GM21529 (cell line): ENCODE measurements around the gene JAKMIP2.
"Not testable (repeated sequence)": the region's sequence is repeated elsewhere in the genome, so short reads cannot be mapped to it uniquely, and the experiment has no call there.

Experiments used
- ATAC-seq: cut with Tn5 transposase; IDR thresholded peaks from one replicate; pipeline ENCODE4 v1.9.1; 2021; ENCODE audit not compliant: unreplicated experiment

JAKMIP2 gene

DNA sequence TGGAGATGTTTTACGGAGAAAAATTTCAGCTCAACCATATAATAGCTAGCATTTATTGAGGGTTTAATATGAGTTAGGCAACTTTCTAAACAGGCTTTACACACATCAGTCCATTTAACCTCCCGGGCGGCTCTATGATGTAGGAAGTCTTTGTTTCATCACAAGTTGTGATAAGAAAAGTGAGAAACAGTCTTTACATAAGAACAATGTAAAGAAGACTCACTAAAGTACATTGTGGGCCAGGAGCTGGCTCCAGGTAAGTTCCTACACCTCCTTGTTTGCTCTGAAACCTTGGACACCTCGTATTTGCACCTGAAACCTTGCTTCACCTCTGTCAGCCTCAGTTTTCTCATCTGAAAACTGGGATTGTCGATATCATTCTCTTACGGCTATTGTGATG, 116.1 kb downstream of the JAKMIP2 start:
- no peak for ATAC-seq

DNA sequence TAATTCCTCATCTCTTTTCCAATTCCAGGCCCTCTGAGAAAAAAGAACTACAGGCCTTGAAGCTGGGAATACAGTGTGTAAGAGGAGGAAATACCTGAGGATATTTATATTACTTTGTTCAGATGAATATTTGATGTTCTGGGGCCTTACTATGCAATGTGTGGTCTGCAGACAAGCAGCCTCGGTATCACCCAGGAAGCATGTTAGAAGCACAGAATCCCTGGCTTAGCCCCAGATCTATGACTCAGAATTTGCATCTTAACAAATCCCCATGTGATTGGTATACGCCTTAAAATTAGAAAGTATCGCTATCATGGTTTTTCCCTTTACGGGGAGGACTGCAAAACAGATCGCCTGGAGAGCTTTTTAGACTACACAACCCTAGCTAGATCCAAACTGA, 121.0 kb downstream of the JAKMIP2 start:
- ATAC-seq = no peak

DNA sequence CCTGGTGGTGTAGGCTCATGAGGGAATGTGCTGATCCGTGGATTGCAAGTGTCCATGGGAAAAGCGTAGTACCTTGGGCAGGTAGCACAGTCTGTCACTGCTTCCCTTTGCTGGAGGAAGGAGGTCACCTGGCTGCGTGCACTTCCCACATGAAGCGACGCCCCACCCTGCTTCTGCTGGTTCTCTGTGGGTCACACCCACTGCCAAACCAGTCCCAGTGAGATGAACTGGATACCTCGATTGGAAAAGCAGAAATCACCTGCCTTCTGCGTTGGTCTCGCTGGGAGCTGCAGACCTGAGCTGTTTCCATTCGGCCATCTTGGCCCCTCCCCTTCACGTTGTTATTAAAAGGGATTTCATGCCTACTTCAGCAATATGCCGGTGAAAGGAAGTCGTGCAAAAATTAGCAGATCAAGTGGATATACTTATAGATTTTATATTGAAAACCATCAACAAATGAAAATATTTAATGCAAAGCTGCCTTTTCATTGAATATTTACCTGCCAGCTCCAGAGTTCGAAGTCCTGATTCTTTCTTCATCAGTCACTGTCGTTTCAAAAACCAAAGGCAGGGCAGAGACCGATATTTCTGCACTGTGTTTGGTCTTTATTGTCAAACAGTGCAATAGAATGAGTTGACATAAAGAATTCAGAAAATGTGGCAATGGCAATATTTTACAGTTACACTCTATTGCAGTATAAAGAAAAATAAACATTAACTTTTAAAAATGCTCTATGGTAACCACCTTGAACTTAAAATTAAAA, 123.2 kb downstream of the JAKMIP2 start:
- no peak for ATAC-seq

DNA sequence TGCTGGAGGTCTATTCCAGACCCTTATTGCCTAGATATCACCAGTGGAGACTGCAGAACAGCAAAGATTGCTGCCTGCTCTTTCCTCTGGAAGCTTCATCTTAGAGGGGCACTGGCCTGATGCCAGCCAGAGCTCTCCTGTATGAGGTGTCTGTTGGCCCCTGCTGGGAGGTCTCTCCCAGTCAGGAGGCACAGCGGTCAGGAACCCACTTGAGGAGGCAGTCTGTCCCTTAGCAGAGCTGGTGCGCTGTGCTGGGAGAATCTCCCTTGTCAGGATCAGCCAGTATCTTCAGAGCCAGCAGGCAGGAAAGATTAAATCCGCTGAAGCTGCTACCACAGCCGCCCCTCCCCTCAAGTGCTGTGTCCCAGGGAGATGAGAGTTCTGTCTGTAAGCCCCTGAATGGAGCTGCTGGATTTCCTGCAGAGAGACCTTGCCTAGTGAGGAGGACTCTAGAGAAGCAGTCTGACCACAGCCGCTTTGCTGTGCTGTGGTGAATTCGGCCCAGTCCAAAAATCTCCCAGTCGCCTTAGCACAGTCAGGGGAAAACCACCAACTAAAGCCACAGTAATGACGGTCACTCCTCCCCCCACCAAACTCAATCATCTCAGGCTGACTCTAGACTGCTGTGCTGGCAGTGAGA, 124.1 kb downstream of the JAKMIP2 start:
- ATAC-seq = no peak

DNA sequence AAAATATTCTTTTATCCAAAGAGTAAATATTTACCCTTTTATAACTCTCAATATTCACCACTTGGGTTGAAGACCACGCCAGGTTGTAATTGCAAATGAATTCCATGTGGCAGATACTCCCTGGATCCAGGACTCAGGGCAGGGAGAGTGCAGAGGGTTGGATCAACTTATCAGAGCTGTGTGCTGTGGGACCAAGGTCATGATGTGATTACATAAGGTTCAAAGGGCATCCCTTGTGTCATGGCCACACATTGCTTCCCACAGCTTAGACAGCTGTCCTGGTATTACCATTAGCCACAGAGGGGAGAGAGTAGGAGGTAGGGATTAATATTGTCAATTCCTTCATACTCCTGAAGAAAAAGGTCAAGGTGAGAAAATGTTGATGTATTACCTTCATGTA, 133.9 kb downstream of the JAKMIP2 start:
- ATAC-seq = no peak

DNA sequence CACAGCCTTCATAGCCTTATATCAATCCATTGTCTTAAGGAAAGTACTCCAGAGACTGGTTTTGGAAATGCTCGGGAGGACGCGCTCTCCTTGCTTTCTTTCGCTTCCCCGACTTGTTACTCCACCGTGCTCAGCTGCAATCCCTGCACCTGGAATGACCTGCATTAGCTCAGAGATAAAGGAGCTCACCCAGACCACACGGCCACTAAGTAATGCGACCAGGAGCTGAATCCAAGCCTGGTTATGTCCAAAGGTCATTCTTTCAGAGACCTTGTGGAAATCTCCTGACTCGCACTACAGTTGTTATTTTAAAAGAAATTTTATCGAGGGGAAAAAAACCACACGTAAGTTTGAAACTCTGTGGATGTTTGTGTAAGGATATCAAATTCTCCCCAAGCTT, 137.3 kb downstream of the JAKMIP2 start:
- ATAC-seq = no peak

DNA sequence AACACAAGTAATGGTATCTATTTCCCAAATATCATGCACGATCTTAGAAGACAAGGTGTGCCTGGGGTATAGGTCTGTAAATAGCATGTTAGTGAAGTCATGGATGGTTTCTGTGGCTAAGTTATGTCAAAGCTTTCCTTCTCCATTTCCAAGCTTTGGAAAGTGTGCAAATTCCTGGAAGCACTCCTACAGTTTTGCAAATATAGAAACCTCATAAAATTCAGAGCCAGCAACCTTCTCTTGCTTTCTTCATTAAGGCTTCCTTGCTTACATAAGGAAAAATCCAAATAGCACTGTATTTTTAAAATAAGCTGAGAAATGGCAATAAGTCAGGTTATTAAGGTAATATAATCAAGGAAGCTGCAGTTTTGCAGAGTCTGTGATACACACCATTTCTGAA, 138.1 kb downstream of the JAKMIP2 start:
- no peak for ATAC-seq

DNA sequence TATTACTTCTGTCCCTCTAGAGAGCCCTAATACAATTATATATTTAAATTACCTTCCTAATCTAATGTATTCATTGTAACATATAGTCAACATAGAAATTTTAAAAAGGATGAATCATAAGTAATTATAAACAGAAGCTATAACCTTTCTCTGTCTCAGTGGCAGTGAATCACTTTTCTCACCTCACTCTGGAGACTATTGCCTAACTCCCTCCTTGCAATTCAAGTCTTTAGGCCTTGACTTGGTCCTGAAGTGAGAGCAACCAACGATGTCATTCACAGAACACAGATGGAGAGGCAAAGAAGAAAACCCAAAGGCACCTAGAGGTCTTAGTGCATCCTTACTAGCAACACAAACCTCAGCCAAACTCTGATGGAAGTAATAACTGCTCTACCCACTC, 139.4 kb downstream of the JAKMIP2 start:
- no peak for ATAC-seq

DNA sequence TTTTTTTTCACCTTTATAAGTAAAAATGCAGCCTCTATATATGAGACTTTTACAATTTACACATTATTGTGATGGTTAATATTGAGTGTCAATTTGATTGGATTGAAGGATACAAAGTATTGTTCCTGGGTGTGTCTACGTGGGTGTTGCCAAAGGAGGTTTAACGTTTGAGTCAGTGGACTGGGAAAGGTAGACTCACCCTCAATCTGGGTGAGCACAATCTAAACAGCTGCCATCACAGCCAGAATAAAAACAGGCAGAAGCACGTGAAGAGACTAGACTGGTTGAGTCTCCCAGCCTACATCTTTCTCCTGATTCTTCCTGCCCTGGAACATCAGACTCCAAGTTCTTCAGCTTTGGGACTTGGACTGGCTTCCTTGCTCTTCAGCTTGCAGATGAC, 139.9 kb downstream of the JAKMIP2 start:
- no peak for ATAC-seq

DNA sequence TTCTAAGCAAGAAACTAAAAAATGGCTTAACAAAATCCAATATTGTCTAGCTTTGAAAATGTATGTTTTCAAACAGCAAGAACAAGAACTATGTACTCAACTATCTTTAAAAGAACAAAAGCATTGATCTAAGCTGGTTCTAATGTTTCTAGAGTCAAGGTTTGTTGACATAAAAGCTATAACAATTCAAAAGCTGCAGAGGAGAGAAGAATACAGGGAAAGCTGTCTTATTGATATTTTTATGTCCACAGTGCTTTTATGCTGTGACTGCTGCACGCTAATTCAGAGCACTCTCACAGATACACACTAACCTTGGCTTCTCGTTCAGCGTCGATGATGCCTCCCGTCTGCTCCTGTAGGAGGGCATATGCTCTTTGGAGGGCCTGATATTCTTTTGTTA, 143.2 kb downstream of the JAKMIP2 start:
- no peak for ATAC-seq

DNA sequence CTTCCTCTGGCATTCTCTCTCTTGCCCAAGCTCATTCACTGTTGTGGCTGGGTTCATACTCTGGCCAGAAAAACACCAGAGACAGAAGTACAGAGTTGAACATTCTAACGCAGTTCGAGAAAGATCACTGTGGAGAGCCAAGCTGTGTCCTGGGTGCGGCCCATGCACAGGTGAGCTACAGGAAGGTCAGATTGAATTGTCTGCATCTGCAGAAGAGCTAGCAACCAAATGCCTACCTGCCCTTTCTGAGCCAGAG, 145.9 kb downstream of the JAKMIP2 start:
- no peak for ATAC-seq

DNA sequence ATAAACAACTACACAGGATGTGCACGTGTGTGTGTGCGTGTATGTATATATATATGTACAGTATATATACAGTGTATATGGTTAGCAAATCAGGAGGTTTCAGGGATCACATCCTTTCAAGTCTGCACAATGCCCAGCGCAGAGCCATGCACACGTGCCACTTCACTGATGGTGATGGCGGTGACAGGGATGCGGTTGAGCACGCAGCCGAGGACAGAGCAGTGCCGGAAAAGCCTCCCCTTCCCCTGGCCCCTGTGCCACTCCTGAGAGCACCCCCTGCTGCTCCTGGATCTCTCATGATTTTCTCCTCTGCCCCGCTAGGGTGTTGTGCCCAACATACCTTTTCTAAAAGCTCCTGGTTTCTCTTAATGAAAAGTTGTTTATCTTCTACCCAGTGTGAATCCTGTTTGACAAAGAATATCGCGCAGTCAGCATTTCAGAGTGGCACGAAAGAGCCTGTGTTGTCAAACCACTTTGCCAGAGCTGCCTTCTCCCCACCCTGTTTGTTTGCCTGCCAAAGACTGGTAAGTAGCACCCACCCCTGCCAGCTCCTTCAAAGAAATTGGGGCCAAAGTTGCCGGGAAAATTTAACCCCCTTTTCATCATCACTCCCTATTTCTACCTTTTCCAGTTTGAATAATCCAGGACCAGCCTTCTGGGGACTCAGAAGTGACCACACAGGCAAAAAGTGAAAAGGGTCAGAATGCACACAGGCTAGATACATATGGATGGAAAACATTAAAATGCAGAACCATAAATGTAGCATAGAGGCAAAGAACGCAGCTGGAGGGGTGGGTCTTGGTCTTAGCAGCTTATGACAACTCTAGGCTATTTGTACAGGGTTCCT, 146.4 kb downstream of the JAKMIP2 start:
- ATAC-seq = no peak

DNA sequence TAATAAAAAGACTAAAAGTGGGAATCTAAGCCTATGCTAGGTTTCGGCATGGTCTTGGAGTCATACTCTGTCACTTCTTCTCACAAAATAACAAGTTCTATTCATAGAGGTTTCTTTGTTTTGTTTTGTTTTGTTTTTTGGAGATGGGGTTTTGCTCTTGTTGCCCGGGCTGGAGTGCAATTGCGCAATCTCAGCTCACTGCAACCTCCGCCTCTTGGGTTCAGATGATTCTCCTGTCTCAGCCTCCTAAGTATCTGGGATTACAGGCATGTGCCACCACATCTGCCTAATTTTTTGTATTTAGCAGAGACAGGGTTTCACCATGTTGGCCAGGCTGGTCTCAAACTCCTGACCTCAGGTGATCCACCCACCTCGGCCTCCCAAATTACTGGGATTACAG, 147.1 kb downstream of the JAKMIP2 start:
- not testable (repeated sequence) for ATAC-seq

DNA sequence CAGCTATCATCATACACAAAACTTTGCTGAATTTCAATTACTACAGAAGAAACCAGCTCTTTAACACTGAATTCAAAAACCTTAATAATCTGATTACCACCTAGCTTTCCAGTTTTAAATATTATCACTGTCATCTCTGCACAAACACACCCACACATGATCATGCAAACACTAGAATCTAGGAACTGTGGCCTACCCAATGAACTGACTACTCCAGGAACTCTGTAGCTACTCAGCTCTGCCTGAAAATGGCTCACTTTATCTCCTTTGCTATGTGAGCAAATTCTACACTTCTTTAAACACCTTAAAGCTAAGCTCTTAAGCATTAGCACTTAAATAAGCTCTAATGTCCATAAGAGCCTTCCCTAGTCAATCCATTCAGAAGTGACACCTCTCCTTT, 149.4 kb downstream of the JAKMIP2 start:
- no peak for ATAC-seq

DNA sequence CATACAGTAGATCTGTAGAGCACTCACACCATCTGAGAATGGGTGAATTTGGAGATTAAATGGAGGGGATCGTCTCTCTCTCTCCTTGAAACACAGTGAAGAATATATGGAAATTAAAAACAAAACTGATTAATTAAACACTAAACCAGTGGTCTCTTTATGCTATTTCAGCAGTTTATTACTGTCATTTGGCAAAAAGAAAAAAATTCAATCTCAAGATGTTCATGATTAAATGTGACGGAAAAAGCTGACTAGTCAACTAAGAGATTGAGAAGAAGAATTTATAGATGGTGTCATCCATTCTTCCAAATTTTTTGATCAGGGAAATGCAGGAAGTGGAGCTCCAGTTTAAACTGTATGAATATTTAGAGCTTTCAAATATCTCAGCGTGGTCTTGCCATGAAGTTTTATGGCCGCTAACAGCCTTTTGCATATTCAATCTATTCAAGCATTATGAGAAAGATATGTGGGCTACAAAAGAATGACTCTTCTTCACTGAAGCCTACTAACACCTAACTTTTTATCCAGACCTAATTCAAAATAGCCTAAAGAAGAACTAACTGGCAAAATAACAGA, 151.0 kb downstream of the JAKMIP2 start:
- no peak for ATAC-seq

DNA sequence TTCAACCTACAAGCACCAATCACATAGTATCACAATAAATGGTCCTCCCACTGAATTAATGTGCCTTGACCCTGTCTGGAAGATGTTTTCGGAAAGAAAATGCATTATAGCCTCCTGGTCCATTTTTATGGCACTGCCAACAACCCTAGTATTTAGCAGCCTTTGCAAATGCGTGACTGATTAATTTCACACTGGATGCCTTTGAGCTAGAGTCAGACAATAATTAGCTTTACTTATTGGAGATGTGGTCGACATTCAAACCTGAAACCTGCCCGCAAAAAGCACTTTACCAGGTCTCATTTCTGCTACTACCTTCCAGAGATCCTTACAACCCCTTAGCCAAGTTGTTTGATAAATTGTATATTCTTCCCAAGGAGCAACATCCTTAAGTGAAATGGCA, 153.3 kb downstream of the JAKMIP2 start:
- ATAC-seq = no peak

DNA sequence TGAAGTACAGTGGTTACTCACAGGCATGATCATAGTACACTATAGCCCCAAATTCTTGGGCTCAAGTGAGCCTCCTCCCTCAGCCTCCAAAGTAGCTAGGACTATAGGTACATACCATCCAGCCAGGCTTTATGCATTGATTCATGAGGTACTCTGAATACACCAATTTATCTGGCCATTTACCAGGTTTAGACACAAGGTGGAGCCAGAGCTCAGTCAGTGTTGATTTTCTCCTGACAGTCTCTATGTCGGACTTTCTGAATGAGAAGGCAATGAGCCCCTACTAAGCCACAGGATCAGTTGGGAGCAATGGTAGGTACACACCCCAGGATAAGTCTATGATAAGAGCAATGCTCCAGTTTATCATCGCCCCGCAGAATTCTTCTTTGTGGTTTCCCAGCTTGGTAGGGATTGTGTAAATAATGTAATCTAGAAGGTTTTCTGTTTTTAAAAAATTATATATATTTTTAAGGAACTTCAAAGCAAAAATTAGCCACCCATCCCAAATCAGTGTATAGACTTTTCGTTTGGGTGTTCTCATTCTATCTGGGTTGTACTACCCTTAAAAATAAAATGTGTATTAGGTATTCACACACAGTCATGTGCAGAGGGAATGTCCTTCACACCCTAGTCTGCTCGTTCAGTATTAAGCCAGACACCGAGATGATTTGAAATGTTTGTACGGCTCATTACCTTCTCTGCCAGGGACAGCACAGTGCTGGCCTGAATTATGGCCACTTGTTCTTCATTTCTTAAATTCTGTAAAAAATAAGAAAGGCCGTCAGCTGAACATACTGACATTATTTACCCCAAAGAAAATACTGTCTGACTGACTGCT, 154.3 kb downstream of the JAKMIP2 start:
- peak; percentile 88 for ATAC-seq

DNA sequence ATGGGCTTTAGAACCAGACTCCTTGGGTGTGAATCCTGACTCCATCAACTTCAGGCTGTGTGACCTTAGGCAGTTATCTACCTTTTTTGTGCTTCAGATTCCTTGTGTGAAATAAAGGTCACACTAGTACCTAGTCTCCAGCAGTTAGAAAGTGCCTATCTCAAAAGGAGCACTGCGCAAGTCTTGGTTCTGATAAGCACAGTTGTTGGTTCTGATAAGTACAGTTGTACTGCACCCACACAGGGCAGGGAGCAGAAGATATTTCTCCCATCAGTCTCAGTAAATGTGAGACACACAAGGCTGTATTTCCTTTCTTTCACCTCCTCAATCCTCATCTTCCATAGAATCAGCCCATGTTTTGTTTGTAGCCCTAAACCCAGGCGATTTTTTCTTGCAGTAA, 156.1 kb downstream of the JAKMIP2 start:
- ATAC-seq = no peak

DNA sequence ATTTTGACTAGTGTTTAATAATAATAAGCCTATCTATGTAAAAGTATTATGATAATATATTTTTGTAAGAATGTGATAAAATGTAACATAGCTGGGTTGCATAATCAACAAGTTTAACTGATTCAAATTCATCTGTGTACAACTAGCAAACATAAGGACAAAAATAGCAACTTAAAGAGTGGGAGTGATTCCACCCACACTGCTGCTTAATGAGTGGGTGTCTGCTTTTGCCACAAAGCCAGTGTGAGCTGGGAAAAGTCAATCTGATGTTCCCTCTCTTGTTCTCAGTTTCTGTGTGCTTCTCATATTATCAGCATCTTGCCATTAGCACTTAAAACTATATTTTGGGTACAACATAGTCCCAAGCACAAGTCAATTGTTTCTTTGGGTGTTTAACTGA, 161.5 kb downstream of the JAKMIP2 start:
- ATAC-seq = no peak

DNA sequence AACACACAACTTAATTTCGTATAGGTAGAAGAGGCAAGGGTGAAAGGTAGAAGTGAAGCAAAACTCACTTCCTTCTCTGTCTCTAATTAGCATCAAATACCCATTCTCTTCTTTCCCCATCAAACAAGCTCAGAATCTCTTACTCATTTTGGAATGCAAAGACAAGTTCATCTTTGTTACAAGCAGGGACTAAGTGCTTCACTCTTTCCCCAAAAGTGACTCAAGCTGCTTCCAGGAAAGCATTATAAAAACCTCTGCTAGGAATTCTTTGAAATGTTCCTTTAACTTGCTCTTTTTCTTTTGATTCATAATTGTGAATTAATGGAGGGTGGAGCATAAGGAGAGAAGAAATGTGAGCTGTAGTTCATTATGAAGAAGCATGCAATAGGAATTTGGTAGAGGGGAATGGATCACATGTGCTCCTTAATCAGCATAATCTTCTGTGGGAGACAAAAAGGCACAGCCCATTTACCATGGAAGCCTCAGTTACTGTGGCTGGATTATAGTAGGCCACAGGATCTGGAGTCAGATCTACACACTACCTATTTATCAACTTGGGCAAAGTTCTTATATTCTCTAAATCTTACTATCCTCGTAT, 163.1 kb downstream of the JAKMIP2 start:
- ATAC-seq = no peak
